LNCAP (cell line): ENCODE results near the gene GTPBP10.

Source experiments
- CTCF ChIP-seq: fragments of 450-650 bp; IDR thresholded peaks from 2 replicates; pipeline ENCODE4 v1.5.1; 2017; ENCODE audit warnings: mild to moderate bottlenecking

Gene GTPBP10

GRCh38 chr7:90404777-90405176 lies 58.3 kb downstream of the GTPBP10 start:
- no peak for TF ChIP-seq CTCF

- TF ChIP-seq CTCF = no peak
These were observed 60.9 kb downstream of the GTPBP10 start for GRCh38 chr7:90407484-90407821.

GRCh38 chr7:90408142-90408541 lies 61.6 kb downstream of the GTPBP10 start:
- no peak for TF ChIP-seq CTCF

- TF ChIP-seq CTCF = no peak
These were observed 63.2 kb downstream of the GTPBP10 start for GRCh38 chr7:90409667-90410066.

GRCh38 chr7:90411510-90411909 lies 65.0 kb downstream of the GTPBP10 start:
- no peak for TF ChIP-seq CTCF

GRCh38 chr7:90412458-90413184 lies 66.1 kb downstream of the GTPBP10 start:
- peak; percentile 66 for TF ChIP-seq CTCF

- TF ChIP-seq CTCF = no peak; the same call in 1 of the 2 replicates
These were observed 66.6 kb downstream of the GTPBP10 start for GRCh38 chr7:90413185-90413528.

- TF ChIP-seq CTCF = no peak
These were observed 75.1 kb downstream of the GTPBP10 start for GRCh38 chr7:90421651-90422050.
